PC-9 (cell line): ENCODE measurements around the gene TOX4. TPM values are rescaled to one million over a fixed set of nuclear protein-coding genes. Genes with fewer than 3 reads are reported as not detected.

Experiments
- BruUV-seq: library from RNA; stranded (reverse); fragments of 400-500 nt; replicated peaks from 2 replicates; lab custom pipeline; 2021; lab: Mats Ljungman, UMichigan
- CTCF ChIA-PET: fragments of 300-600 bp; sonication (Branson Sonifier 250); formaldehyde crosslinking; loops from one replicate; lab custom pipeline; 2022; ENCODE audit warnings: antibody characterized with exemption; lab: Charles Lee
- POLR2A ChIA-PET: fragments of 300-600 bp; sonication (Branson Sonifier 250); formaldehyde crosslinking; loops from one replicate; lab custom pipeline; 2022; ENCODE audit warnings: antibody characterized with exemption; ENCODE audit not compliant: unreplicated experiment; lab: Charles Lee
- DNase-seq, 2 experiments: peaks; one replicate each; pipeline versions ENCODE4 v3.0.0 to v3.0.0-alpha.2; 2015 to 2022; ENCODE audit warnings: mixed read lengths in 1 of 2
- H2AFZ ChIP-seq: fragments of 200-600 bp; sonication (generic); 2 replicates; pipeline ENCODE4 v1.8.1; 2017; ENCODE audit warnings: antibody characterized with exemption
- H3F3A ChIP-seq: fragments of 200-600 bp; sonication (generic); 2 replicates; pipeline ENCODE4 v1.8.1; 2017; ENCODE audit warnings: antibody characterized with exemption, mild to moderate bottlenecking, low read depth; ENCODE audit not compliant: insufficient read depth
- H3K27ac ChIP-seq: fragments of 200-600 bp; sonication (generic); 2 replicates; pipeline ENCODE4 v1.6.1; 2016; ENCODE audit warnings: mixed run types
- H3K27me3 ChIP-seq: fragments of 200-600 bp; sonication (generic); 2 replicates; pipeline ENCODE4 v1.6.1; 2016; ENCODE audit warnings: low read depth, mixed run types; ENCODE audit not compliant: insufficient read depth
- H3K36me3 ChIP-seq: fragments of 200-600 bp; sonication (generic); 2 replicates; pipeline ENCODE4 v1.6.1; 2016; ENCODE audit warnings: low read depth, mixed run types
- H3K4me1 ChIP-seq: fragments of 200-600 bp; sonication (generic); replicated peaks from 2 replicates; pipeline ENCODE4 v1.6.1; 2016; ENCODE audit warnings: mixed run types; ENCODE audit not compliant: insufficient read depth
- H3K4me2 ChIP-seq: fragments of 200-600 bp; sonication (generic); 2 replicates; pipeline ENCODE4 v1.6.1; 2017; ENCODE audit warnings: mixed run types
- H3K4me3 ChIP-seq: fragments of 200-600 bp; sonication (generic); 2 replicates; pipeline ENCODE4 v1.6.1; 2016; ENCODE audit warnings: mixed run types
- H3K79me2 ChIP-seq: fragments of 200-600 bp; sonication (generic); 2 replicates; pipeline ENCODE4 v1.6.1; 2017; ENCODE audit warnings: low read depth, mixed run types
- H3K9me2 ChIP-seq: fragments of 200-600 bp; sonication (generic); 2 replicates; pipeline ENCODE4 v1.8.1; 2017; ENCODE audit warnings: mild to moderate bottlenecking; ENCODE audit not compliant: insufficient read depth
- H3K9me3 ChIP-seq: fragments of 200-600 bp; sonication (generic); 2 replicates; pipeline ENCODE4 v1.8.1; 2016; ENCODE audit warnings: low read depth; ENCODE audit not compliant: insufficient read depth
- H4K20me1 ChIP-seq: fragments of 200-600 bp; sonication (generic); 2 replicates; pipeline ENCODE4 v1.8.1; 2017; ENCODE audit not compliant: insufficient read depth
- EZH2 ChIP-seq: fragments of 200-600 bp; sonication (generic); IDR thresholded peaks from 2 replicates; pipeline ENCODE4 v1.8.0; 2017; ENCODE audit warnings: antibody characterized with exemption, low read depth
- intact Hi-C: fragments of 100-400 bp; cut with micrococcal nuclease; formaldehyde crosslinking; loops from one replicate; pipeline ENCODE4 v1.10.0; 2022; ENCODE audit not compliant: unreplicated experiment
- total RNA-seq: library from RNA; stranded (reverse); gene quantifications from 2 replicates; pipeline ENCODE4 v1.2.3, GENCODE V29; 2021
- TF ChIP-seq, protein P1 (sequence below): fragments of 200-600 bp; sonication (generic); conservative IDR thresholded peaks from 2 replicates; pipeline ENCODE4 v1.6.1; 2017; ENCODE audit warnings: mixed run types, antibody characterized with exemption, mild to moderate bottlenecking, moderate library complexity

TOX4 gene
- total RNA-seq, 1 experiment from 2014 or later: 50.6 TPM

DNA sequence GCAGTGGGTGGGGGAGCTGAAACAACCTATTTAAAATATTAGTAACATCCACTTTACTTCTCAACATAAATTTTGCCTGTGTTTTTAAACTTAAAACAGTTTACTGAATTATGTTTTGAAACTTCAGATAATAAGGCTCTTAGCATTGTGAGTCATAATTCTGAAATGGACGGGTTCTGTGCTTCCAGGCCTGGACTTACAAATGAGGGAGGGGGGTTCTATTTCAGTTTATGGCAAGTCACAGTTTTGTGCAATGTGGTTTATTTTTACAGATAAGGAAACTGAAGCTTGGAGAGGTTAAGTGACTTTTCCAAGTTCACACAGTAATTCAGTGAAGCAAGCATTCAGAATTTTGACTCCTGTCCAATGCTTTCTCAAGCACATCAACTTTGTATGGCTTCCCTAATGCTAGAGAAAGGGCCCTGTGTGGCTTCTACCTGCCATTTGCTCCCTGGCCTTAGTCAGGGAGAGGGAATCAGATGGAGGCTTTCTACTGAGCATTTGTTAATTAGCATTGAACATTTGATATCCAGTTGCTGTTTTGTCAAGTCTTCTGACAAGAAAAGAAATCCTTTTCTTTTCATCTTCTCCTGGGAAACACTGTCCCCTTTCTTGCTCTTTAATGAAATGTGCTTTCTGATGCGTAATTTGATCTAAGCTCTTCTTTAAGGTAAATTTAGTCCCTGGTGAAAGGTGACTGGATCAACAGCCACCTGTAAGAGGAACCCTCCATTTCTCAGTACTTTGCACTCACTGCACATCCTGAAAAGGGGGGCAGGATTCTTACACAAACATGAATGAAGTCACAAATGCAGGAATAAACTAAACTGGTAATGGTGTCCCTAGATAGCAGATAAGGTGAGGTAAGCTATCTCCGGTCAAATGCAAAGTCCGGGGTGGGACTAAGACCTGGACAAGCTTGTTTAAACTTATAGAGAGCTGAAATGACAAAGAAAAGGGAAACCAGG is 51.7 kb downstream of the TOX4 start:
- BruUV-seq: no TSS peak
- ChIA-PET CTCF (interaction anchor here (0.6 kb wide), 1 partner anchor 11 kb away, joined by 5 read pairs; no protein-coding TSS in a partner anchor), POLR2A (interaction anchor here (0.6 kb wide), 2 partner anchors 65 to 311 kb away, joined by 4 to 6 read pairs; no protein-coding TSS in a partner anchor)
- Histone ChIP-seq H3K27me3 (no peaks in the 10 kb centered on the region), H2AFZ (peak overlapping the region; percentile 9; the same call in 1 of the 2 replicates), H3K9me2 (no peaks in the 10 kb centered on the region), H3K4me2 (peak overlapping the region; percentile 49), H3K27ac (peak overlapping the region; percentile 64), H4K20me1 (no peaks in the 10 kb centered on the region), H3K4me1 (peaks cover 21% of the 10 kb centered on the region), H3K9me3 (no peaks in the 10 kb centered on the region), H3K36me3 (no peaks in the 10 kb centered on the region), H3F3A (peaks cover 14% of the 10 kb centered on the region; the same call in 1 of the 2 replicates), H3K79me2 (no peaks in the 10 kb centered on the region), H3K4me3 (no peak overlapping the region; the same call in 1 of the 2 replicates)
- TF ChIP-seq, protein P1, sequence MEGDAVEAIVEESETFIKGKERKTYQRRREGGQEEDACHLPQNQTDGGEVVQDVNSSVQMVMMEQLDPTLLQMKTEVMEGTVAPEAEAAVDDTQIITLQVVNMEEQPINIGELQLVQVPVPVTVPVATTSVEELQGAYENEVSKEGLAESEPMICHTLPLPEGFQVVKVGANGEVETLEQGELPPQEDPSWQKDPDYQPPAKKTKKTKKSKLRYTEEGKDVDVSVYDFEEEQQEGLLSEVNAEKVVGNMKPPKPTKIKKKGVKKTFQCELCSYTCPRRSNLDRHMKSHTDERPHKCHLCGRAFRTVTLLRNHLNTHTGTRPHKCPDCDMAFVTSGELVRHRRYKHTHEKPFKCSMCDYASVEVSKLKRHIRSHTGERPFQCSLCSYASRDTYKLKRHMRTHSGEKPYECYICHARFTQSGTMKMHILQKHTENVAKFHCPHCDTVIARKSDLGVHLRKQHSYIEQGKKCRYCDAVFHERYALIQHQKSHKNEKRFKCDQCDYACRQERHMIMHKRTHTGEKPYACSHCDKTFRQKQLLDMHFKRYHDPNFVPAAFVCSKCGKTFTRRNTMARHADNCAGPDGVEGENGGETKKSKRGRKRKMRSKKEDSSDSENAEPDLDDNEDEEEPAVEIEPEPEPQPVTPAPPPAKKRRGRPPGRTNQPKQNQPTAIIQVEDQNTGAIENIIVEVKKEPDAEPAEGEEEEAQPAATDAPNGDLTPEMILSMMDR: no peak
- TF ChIP-seq EZH2: no peak
- intact Hi-C loops: loop anchor here (1.0 kb wide), 1 partner anchor 17 kb away; the partner anchor contains the start of gene METTL3
- DNase-seq: peak in 1 of 2 experiments; percentile 55

DNA sequence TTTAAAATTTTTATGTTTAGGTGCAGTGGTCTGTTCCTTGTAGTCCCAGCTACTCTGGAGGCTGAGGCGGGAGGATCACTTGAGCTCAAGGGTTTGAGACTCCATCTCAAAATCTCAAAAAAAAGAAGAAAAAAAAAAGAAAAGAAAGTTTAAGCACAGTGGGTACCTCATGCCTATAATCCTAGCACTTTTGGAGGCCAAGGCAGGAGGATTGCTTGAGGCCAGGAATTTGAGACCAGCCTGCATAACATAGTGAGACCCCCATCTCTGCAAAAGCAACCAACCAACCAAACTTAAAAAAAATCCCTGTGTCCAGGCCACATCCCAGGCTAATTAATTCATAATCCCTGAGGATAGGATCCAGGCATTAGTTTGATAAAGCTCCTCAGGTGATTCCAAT is 52.5 kb downstream of the TOX4 start:
- H3K36me3 ChIP-seq: no peaks in the 10 kb centered on the region
- H3K79me2 ChIP-seq: no peaks in the 10 kb centered on the region
- H2AFZ ChIP-seq: no peak overlapping the region
- H3K4me2 ChIP-seq: peak overlapping the region; percentile 49
- no peaks in the 10 kb centered on the region for H3K9me3 ChIP-seq
- H4K20me1 ChIP-seq: no peaks in the 10 kb centered on the region
- TF ChIP-seq, protein P1: no peak
- TF ChIP-seq EZH2: no peak
- H3F3A ChIP-seq: peaks cover 14% of the 10 kb centered on the region; the same call in 1 of the 2 replicates
- no peak overlapping the region for H3K4me3 ChIP-seq
- no peak for DNase-seq
- ChIA-PET CTCF (interaction anchor here (0.6 kb wide), 1 partner anchor 12 kb away, joined by 5 read pairs; no protein-coding TSS in a partner anchor), POLR2A (no interaction called here)
- no peaks in the 10 kb centered on the region for H3K9me2 ChIP-seq
- H3K27ac ChIP-seq: peak overlapping the region; percentile 64
- H3K27me3 ChIP-seq: no peaks in the 10 kb centered on the region
- peaks cover 21% of the 10 kb centered on the region for H3K4me1 ChIP-seq
- BruUV-seq: no TSS peak
- intact Hi-C loops: no loop called here

DNA sequence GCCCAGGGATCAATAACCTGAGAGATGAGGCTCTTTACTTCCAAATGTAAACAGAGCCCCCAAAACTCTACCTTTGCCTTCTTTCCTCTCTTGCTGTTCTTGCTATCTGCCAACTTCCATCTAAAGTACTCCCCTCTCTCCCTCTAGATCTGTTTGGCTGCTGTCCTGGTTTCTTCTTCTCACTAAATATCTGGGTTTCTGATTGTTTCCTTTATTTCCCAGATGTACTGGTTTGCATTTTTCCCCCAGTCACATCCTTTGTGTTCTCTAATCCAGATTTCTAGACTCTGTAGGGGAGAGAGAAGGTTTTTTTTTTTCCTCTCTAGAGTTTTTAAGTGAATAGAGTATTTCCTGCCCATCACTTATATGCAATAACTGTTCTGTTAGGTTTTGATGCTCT is 56.3 kb downstream of the TOX4 start:
- Histone ChIP-seq H3K27me3 (0 out of 2 replicates have a peak, but pooled peaks cover 4% of the 10 kb centered on the region), H3K4me1 (peaks cover 15% of the 10 kb centered on the region), H4K20me1 (no peaks in the 10 kb centered on the region), H3K27ac (no peak overlapping the region), H3K79me2 (no peaks in the 10 kb centered on the region), H3K36me3 (no peaks in the 10 kb centered on the region), H3F3A (peaks cover 12% of the 10 kb centered on the region; the same call in 1 of the 2 replicates), H3K4me3 (no peak overlapping the region), H3K9me3 (no peaks in the 10 kb centered on the region), H2AFZ (no peak overlapping the region), H3K4me2 (no peak overlapping the region), H3K9me2 (no peaks in the 10 kb centered on the region)
- POLR2A ChIA-PET: no interaction called here
- DNase-seq: no peak
- no peak for TF ChIP-seq EZH2
- TF ChIP-seq, protein P1: no peak
- CTCF ChIA-PET: no interaction called here
- BruUV-seq: no TSS peak
- intact Hi-C loops: no loop called here
